ENCODE results near the gene NMNAT2.

The NMNAT2 gene

GRCh38 chr1:183233113-183233512, 185.1 kb downstream of the NMNAT2 start:
- DNase-seq = no peak

- no peak for DNase-seq
Measured at GRCh38 chr1:183231545-183231944, 186.6 kb downstream of the NMNAT2 start.

DNA sequence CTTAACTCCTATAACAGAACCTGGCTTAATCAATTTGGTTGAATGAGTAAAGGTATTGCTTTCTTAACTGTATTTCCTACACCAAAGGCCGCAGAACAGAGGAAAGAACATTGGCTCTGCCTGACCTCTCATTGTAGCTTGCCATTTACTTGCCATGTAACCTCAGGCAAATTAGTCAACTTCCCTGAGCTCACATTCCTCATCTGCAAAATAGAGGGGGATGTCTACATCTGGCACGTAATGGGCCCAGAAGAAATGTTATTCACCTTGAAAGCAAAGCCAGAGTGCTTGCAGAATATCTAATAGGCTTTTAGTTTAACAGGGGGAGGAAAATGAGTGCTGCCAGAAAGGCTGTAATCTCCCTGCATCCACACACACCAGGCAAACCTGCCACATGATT, 187.8 kb downstream of the NMNAT2 start:
- DNase-seq = no peak

GRCh38 chr1:183228347-183229220, 189.6 kb downstream of the NMNAT2 start:
- DNase-seq = no peak

- peak; percentile 29 for DNase-seq
Measured at GRCh38 chr1:183227422-183228346, 190.5 kb downstream of the NMNAT2 start.

GRCh38 chr1:183226963-183227362, 191.2 kb downstream of the NMNAT2 start:
- DNase-seq = no peak

DNA sequence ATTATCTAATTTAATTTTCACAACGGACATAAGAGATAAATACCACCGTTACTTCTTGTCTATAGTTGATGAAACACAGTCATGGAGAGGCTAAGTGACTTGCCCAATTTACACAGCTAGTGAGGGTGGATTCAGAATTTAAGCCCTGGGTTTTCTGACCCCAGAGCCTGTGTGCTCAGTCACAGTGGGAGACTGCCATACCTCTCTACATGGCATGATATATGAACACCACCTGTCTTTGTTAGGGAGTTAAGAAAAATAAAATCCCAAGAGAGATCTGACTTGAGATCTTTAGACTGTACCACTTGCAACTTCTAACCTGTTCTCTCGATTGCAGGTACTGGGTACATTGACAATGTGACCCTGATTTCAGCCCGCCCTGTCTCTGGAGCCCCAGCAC, 191.8 kb downstream of the NMNAT2 start:
- no peak for DNase-seq

DNA sequence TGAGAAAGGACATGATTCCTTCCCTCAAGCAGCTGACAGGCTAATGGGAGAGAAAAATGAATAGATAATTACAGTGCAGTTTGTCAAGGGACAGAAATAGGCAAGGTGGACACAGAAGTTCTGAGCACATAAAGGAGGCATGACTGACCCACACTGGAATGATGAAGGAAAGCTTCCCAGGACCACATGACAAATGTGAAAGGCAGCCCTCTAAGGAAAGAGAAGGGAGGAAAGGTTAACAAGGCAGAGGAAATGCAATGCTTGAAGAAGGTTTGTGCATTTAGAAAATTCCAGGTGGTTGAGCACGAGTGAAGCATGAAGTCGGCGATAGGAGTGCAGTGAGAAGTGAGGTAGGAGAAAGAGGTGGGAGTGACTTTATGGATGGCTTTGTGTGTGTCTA, 194.7 kb downstream of the NMNAT2 start:
- DNase-seq = no peak

GRCh38 chr1:183222909-183223308, 195.3 kb downstream of the NMNAT2 start:
- no peak for DNase-seq

- DNase-seq = no peak
Measured at GRCh38 chr1:183219616-183220009, 198.6 kb downstream of the NMNAT2 start.

GRCh38 chr1:183218971-183219615, 199.1 kb downstream of the NMNAT2 start:
- peak; percentile 7 for DNase-seq

GRCh38 chr1:183218027-183218618, 200.1 kb downstream of the NMNAT2 start:
- no peak for DNase-seq

- no peak for DNase-seq
Measured at GRCh38 chr1:183215936-183216335, 202.2 kb downstream of the NMNAT2 start.

DNA sequence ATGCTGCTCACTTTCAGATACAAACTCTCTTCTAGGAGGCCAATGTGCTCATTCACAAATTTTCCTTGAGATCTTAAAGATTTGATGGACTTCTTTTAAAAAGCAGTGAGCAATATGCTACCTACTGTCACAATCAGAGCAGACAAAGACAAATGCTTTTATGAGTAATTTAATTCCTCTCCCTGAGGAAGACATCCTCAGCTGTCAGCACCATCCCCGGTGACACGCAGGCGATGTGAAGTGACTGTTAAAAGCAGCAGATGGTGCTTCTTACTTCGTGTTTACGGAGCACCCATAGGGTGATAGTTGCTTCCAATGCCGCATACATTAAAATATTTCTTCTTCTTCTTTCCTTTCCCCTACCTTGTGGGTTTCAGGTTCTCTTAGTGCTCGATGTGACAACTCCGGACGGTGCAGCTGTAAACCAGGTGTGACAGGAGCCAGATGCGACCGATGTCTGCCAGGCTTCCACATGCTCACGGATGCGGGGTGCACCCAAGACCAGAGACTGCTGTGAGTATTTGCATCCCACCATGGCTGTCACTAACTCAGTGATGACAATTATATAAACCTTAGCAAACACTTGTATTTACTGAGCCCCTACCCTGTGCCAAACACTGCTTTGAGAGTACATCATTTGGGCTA, 203.0 kb downstream of the NMNAT2 start:
- no peak for DNase-seq

DNA sequence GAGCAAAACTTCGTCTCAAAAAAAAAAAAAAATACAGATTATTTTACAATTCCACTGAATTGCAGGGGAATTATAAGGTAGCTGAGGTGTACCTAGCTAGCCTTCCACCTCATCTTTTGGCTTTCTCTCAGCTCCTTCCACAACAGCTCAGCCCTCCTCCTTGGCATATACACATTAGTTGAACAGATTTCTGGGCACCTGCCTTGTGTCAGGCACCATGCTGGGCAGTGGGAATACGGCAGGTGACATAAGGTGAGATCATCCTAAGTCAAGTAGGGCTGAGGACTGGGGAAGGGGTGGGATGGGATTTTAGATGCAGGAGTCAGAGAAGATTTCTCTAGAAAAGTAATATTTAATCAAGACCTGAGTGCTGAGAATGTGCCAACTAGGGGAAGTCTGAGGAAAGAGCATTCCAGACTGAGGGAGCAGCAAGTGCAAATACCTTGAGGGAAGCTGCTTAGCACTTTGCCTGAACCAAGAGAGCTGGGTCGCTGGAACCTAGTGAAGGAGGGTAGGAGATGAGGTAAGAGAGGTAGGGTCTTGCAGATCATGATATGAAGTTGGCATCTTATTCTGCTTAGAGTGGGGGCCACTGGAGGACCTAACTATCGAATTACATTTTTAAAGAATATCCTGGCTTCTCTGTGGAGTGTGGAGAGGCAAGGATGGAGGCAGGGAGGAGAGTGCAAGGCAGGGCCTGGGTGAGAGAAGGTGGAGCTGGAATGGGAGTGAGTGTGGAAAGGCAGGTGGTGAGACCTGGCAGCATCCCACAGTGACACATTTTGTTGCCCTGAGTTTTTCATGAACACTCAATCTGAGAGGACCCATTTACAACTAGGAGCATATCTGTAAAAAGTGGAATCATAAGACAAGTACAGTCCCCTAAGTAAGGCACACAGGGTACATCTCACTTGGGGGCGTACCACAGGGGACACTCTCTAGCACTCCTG, 203.9 kb downstream of the NMNAT2 start:
- no peak for DNase-seq

- DNase-seq = no peak
Measured at GRCh38 chr1:183212870-183213269, 205.3 kb downstream of the NMNAT2 start.

- no peak for DNase-seq
Measured at GRCh38 chr1:183210681-183211080, 207.5 kb downstream of the NMNAT2 start.

GRCh38 chr1:183209533-183210158, 208.5 kb downstream of the NMNAT2 start:
- no peak for DNase-seq

DNA sequence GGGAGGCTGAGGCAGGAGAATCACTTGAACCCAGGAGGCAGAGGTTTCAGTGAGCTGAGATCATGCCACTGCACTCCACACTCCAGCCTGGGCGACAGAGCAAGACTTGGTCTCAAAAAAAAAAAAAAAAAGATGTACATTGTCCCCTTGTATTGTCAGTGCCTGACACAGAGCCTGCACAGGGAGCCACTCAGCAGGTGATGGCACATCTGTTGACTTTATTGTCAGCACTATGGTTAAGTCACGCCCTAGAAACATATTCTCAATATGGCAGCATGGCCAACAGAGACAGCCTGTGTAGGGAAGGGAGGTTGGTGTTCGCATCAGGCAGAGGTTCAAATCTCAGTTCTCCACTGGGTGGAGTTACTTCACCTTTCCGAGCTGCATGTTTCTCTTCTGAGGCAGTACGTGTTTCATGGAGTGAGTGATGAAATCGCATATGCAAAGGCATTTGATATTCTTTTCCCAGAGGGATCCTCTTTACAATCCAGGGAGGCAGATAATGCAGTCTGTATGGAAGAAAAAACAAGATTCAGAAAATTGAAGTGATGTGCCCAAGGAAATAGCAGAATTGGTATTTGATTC, 211.6 kb downstream of the NMNAT2 start:
- DNase-seq = no peak

DNA sequence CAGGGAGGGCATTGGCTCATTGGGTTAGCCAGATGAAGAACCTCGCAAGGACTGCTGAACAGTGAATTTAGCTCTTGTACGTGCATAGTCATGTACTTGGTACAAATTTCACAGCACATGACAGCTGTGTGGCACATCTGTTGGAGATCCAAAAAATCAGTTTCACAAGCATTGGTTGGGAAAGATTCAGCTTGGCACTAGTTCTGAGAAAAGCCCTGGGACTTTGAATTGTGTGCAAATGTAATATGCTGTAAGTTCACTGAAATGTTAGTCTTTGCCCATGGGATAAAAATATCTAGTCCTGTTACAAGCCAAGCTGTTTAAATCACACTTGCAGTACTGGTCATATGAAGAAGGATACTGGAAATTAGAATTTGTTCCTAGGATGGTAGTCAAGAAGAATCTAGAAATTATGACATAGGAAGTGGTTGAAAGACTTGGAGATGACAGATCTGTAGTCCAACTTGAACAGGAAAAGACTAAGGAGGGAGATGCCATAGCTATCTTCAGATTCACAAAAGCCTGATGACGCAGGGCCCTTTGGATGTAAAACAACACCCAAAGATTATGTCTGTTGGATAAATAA, 212.9 kb downstream of the NMNAT2 start:
- no peak for DNase-seq
